ENCODE measurements around the gene ROR1. TPM values are rescaled to one million over a fixed set of nuclear protein-coding genes. Genes with fewer than 3 reads are reported as not detected.

Gene ROR1
- total and polyA plus RNA-seq, 2 donors (not counting 1 experiment from before 2014, with no cell fraction given): 0.46 to 16.0 TPM

GRCh38 chr1:64135462-64136223 is 361.8 kb downstream of the ROR1 start:
- Mint-ChIP-seq H3K9me3 (ENCODE audit: insufficient read depth) (no peaks in the 10 kb centered on the region), H3K4me1 (peaks cover 2% of the 10 kb centered on the region), H3K27ac (no peak overlapping the region), H3K27me3 (peaks cover 17% of the 10 kb centered on the region), H3K4me3 (no peak overlapping the region)
- no peak overlapping the region for H3K4me2 ChIP-seq (replicated peaks; ENCODE audit: low read depth, low read length, poor library complexity, severe bottlenecking)
- no CpG with 5 or more reads among the region's 3 CpGs for WGBS (ENCODE audit: insufficient coverage)
- DNase-seq (no peak), ATAC-seq (ENCODE audit: low read depth) (no peak)
- peaks cover 0 to 4% (median 0%) of the 10 kb centered on the region in 4 experiments for H3K27me3 ChIP-seq (replicated peaks in 1 of 4; ENCODE audit: control extremely low read depth in 1 of 4, control insufficient read depth in 3 of 4, insufficient read depth in 4 of 4, low read length in 3 of 4)
- no peak overlapping the region for H3K9ac ChIP-seq (ENCODE audit: low read length)
- H3K4me1 ChIP-seq (ENCODE audit: control insufficient read depth in 2 of 2, insufficient read depth in 2 of 2, low read length in 2 of 2): no peaks in the 10 kb centered on the region
- H3K9me3 ChIP-seq (ENCODE audit: control extremely low read depth in 1 of 3, control insufficient read depth in 2 of 3, insufficient read depth in 1 of 3, low read length in 2 of 3): no peaks in the 10 kb centered on the region
- no peak overlapping the region for H3K27ac ChIP-seq (ENCODE audit: low read length in 2 of 2)
- H3K4me3 ChIP-seq (ENCODE audit: control extremely low read depth in 1 of 5, extremely low read depth in 1 of 5, insufficient read depth in 1 of 5, low read depth in 2 of 5, low read length in 4 of 5): no peak overlapping the region
- TF ChIP-seq EZH2 (IDR thresholded peaks at IDR 0.05; ENCODE audit: borderline replicate concordance, insufficient read depth, low read depth, low read length, poor library complexity, severe bottlenecking) (no peak), CTCF (IDR thresholded peaks at IDR 0.05) (no peak)
- POLR2A ChIA-PET: no interaction called here
- no peaks in the 10 kb centered on the region for H4K20me1 ChIP-seq (ENCODE audit: control insufficient read depth, insufficient read depth, low read length, poor library complexity, severe bottlenecking)
- CTCF ChIA-PET: interaction anchor here (0.6 to 5.5 kb wide), 16 partner anchors 9 to 560 kb away, joined by 3 to 114 read pairs (median 4); no protein-coding TSS in a partner anchor
- no peaks in the 10 kb centered on the region for H3K79me2 ChIP-seq (ENCODE audit: control insufficient read depth, insufficient read depth, low read length)
- H2AFZ ChIP-seq (ENCODE audit: insufficient read depth, low read depth, low read length, poor library complexity, severe bottlenecking): no peak overlapping the region
- H3K36me3 ChIP-seq (replicated peaks in 1 of 2; ENCODE audit: control extremely low read depth in 1 of 2, control insufficient read depth in 1 of 2, extremely low read depth in 1 of 2, insufficient read depth in 2 of 2, low read length in 1 of 2): no peaks in the 10 kb centered on the region
- intact Hi-C loops (cut with micrococcal nuclease): loop anchor here (5.0 to 10.0 kb wide), 2 partner anchors 109 to 218 kb away; no protein-coding TSS in a partner anchor

- H3K4me2 ChIP-seq (replicated peaks; ENCODE audit: low read depth, low read length, poor library complexity, severe bottlenecking): no peak overlapping the region
- H3K9me3 ChIP-seq (ENCODE audit: control extremely low read depth in 1 of 3, control insufficient read depth in 2 of 3, insufficient read depth in 1 of 3, low read length in 2 of 3): no peaks in the 10 kb centered on the region
- H3K4me3 Mint-ChIP-seq: no peak overlapping the region
- no peak overlapping the region for H3K9ac ChIP-seq (ENCODE audit: low read length)
- H3K27me3 ChIP-seq (replicated peaks in 1 of 4; ENCODE audit: control extremely low read depth in 1 of 4, control insufficient read depth in 3 of 4, insufficient read depth in 4 of 4, low read length in 3 of 4): peaks cover 0 to 4% (median 0%) of the 10 kb centered on the region in 4 experiments
- H3K4me1 Mint-ChIP-seq: peaks cover 2% of the 10 kb centered on the region
- DNase-seq (no peak), ATAC-seq (ENCODE audit: low read depth) (no peak)
- H4K20me1 ChIP-seq (ENCODE audit: control insufficient read depth, insufficient read depth, low read length, poor library complexity, severe bottlenecking): no peaks in the 10 kb centered on the region
- H2AFZ ChIP-seq (ENCODE audit: insufficient read depth, low read depth, low read length, poor library complexity, severe bottlenecking): no peak overlapping the region
- no peaks in the 10 kb centered on the region for H3K4me1 ChIP-seq (ENCODE audit: control insufficient read depth in 2 of 2, insufficient read depth in 2 of 2, low read length in 2 of 2)
- peaks cover 17% of the 10 kb centered on the region for H3K27me3 Mint-ChIP-seq
- no peak overlapping the region for H3K27ac Mint-ChIP-seq
- no peak overlapping the region for H3K4me3 ChIP-seq (ENCODE audit: control extremely low read depth in 1 of 5, extremely low read depth in 1 of 5, insufficient read depth in 1 of 5, low read depth in 2 of 5, low read length in 4 of 5)
- no peaks in the 10 kb centered on the region for H3K36me3 ChIP-seq (replicated peaks in 1 of 2; ENCODE audit: control extremely low read depth in 1 of 2, control insufficient read depth in 1 of 2, extremely low read depth in 1 of 2, insufficient read depth in 2 of 2, low read length in 1 of 2)
- intact Hi-C loops (cut with micrococcal nuclease): loop anchor here (5.0 to 10.0 kb wide), 2 partner anchors 109 to 219 kb away; no protein-coding TSS in a partner anchor
- ChIA-PET POLR2A (no interaction called here), CTCF (interaction anchor here (0.6 to 5.5 kb wide), 21 partner anchors 10 to 1757 kb away, joined by 3 to 114 read pairs (median 4); no protein-coding TSS in a partner anchor)
- no peaks in the 10 kb centered on the region for H3K79me2 ChIP-seq (ENCODE audit: control insufficient read depth, insufficient read depth, low read length)
- 82% methylated on average over 5 of the region's 5 CpGs for WGBS (ENCODE audit: insufficient coverage)
- TF ChIP-seq EZH2 (IDR thresholded peaks at IDR 0.05; ENCODE audit: borderline replicate concordance, insufficient read depth, low read depth, low read length, poor library complexity, severe bottlenecking): no peak
- H3K27ac ChIP-seq (ENCODE audit: low read length in 2 of 2): no peak overlapping the region
- H3K9me3 Mint-ChIP-seq (ENCODE audit: insufficient read depth): no peaks in the 10 kb centered on the region
Measured at GRCh38 chr1:64136296-64136695, 362.5 kb downstream of the ROR1 start.
